ENCODE measurements around the gene GNB2. TPM values are rescaled to one million over a fixed set of nuclear protein-coding genes. Genes with fewer than 3 reads are reported as not detected.

GNB2 gene
- polyA plus RNA-seq, 1 donor from 2014 or later = 62.7 TPM

DNA sequence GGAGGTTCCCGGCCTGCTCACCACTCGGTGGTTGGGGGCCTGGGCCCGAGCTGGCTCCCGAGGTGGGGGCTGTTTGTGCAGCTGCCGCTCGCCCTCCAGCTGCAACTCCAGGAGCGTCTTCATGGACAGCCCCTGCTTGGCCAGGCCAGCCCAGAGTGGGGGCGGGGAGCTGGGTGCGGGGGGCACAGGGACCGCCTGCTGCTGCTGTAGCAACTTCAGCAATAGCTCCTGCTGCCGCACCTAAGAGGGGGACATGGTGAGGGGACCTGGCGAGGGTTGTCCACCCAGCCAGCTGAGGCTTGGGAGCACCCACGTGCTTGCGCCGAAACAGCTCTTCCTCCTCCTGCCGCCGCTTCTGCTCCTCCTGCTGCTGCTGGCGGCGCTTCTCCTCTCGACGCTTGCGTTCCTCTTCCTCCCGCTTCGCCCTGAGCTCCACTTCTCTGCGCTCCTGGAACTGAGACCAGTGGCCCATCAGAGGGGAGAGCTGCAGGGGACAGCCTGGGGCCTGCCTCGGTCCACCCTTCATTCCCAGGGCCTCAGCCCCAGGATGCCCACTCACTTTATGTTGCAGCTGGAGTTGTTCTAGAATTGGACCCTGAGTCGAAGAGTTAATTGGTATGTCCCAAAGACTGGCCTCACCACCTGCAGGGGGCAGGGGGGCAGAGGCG lies 9.6 kb downstream of the GNB2 start:
- Mint-ChIP-seq H3K27ac (no peak overlapping the region), H3K36me3 (no peaks in the 10 kb centered on the region), H3K9me3 (no peaks in the 10 kb centered on the region), H3K4me1 (peaks cover 0 to 2% (median 0%) of the 10 kb centered on the region in 3 donors), H3K4me3 (peak overlapping the region in 1 of 4 donors; percentile 52), H3K27me3 (no peaks in the 10 kb centered on the region)

DNA sequence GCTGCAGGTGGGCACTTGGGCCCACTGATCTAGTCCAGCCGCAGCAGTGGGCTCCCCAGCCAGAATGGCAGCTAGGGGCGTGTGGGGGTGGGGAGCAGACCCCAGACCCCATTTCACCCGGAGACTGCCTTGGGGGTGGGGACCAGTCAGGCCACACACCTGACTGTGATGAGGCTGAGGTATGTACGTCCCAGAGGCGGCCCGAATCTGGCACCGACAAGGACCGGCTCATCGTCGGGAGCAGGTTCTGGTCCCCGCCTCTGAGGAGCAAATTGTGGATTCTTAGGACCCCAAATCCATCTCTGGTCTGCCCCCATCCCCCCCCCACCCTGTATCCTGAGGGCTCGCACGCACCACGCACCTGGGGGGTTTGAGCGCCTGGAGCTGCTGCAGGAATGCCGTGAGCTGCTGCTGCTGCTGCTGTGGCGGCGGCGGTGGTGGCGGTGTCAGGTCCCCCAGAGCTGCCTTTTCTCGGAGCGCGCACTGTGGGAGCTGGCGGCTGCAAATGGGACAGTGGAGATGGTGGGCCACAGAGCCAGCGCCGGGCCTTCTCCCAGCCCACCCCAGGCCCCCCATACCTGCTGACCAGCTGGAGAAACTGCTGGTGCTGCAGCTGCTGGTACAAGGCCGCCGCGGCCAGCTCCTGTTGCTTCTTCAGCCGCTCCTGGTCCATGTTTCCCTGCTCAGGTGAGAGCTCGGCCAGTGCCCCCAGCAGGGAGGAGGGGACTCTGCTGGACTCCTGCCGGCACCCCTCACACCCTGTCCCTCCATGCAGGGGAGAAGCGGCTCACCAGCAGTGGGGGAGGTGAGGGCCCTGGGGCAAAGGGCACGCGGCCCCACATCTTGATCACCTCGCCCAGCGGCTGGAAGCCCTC lies 10.4 kb downstream of the GNB2 start:
- Mint-ChIP-seq H3K4me3 (no peak overlapping the region), H3K36me3 (no peaks in the 10 kb centered on the region), H3K9me3 (no peaks in the 10 kb centered on the region), H3K4me1 (no peaks in the 10 kb centered on the region), H3K27ac (no peak overlapping the region), H3K27me3 (no peaks in the 10 kb centered on the region)

DNA sequence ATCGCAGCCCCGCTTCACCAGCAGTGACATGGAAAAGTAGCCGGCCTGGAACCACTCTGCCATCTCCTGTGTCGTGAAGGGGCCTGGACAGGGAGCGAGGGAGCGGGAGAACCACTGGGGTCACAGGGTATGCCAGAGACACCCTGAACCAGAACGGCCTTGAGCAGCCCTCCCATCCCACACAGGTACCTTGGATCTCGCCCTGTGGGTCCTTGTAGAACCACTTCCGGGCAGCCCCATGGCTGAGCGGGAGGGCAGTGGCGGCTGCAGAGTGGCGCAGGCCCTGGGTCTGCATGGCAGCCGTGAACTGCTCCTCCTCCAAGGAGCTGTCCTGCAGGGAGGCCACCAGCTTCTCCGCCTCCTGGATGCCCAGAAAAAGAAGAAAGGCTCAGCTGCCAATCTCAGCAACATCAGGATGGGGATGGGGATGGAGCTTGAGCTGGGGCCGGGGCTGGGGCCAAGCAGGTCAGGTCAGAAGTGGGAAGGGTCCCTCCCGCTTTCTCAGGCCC lies 11.0 kb downstream of the GNB2 start:
- no peaks in the 10 kb centered on the region for H3K27me3 Mint-ChIP-seq
- no peaks in the 10 kb centered on the region for H3K36me3 Mint-ChIP-seq
- H3K4me1 Mint-ChIP-seq = peaks cover 0 to 1% (median 1%) of the 10 kb centered on the region in 3 donors
- no peak overlapping the region for H3K4me3 Mint-ChIP-seq
- no peak overlapping the region for H3K27ac Mint-ChIP-seq
- no peaks in the 10 kb centered on the region for H3K9me3 Mint-ChIP-seq

DNA sequence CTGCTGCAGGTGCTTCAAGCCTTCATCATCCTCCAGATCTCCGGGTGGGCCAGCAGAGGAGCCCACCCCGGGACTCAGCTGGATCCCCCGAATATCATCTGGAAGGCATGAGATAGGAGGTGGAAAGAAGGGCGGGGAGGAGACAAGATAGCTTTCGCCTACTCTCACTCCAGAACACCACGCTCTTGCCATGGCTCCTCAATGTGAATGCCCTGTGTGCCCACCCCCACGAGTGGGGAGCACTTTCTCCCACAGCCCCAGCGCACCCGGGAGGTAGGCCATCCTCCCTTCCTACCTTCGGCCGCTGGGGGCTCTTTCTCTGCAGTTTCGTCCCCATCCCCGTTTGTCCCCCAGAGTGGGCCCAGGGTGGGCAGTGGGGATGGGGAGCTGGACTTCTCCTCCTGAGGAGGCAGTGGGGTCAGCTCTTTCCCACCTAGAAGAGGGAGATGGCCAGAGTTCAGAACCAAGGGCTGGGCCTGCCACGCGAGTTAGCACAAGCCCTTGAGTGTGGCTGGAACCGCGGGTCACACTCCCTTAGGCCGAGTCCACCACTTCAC lies 11.6 kb downstream of the GNB2 start:
- peak overlapping the region in 1 of 4 donors; percentile 40 for H3K4me3 Mint-ChIP-seq
- H3K27me3 Mint-ChIP-seq = no peaks in the 10 kb centered on the region
- peak overlapping the region in 1 of 3 donors; percentile 32 for H3K27ac Mint-ChIP-seq
- no peaks in the 10 kb centered on the region for H3K36me3 Mint-ChIP-seq
- no peaks in the 10 kb centered on the region for H3K9me3 Mint-ChIP-seq
- H3K4me1 Mint-ChIP-seq = peaks cover 0 to 6% (median 1%) of the 10 kb centered on the region in 3 donors

DNA sequence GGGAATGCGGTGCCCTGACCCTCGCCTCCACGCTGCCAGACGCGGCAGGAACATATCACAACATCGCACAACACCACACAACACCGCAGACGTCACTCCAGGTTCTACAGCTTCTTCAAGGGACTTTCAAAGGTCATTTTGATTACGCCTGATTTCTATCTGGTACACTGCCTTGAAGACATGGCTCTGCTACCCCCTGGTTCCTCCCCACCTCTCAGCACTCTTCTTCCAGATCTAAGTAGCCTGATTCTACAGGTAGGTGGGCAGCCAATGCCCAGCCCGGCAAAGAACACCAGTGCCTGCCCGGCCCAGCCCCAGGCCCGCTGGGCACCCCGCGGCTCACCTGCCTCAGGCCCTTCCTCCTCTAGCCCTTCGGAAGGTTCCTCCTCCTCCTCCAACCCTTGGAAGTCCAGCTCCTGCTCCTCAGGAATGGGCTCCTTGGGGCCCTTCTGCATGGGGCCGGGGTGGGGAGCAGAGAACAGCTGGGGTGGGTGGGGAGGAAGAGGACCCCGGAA lies 12.1 kb downstream of the GNB2 start:
- Mint-ChIP-seq H3K36me3 (no peaks in the 10 kb centered on the region), H3K4me1 (peaks cover 0 to 7% (median 1%) of the 10 kb centered on the region in 3 donors), H3K27me3 (no peaks in the 10 kb centered on the region), H3K27ac (peak overlapping the region in 1 of 3 donors; percentile 32), H3K9me3 (no peaks in the 10 kb centered on the region), H3K4me3 (peak overlapping the region in 1 of 4 donors; percentile 40)

DNA sequence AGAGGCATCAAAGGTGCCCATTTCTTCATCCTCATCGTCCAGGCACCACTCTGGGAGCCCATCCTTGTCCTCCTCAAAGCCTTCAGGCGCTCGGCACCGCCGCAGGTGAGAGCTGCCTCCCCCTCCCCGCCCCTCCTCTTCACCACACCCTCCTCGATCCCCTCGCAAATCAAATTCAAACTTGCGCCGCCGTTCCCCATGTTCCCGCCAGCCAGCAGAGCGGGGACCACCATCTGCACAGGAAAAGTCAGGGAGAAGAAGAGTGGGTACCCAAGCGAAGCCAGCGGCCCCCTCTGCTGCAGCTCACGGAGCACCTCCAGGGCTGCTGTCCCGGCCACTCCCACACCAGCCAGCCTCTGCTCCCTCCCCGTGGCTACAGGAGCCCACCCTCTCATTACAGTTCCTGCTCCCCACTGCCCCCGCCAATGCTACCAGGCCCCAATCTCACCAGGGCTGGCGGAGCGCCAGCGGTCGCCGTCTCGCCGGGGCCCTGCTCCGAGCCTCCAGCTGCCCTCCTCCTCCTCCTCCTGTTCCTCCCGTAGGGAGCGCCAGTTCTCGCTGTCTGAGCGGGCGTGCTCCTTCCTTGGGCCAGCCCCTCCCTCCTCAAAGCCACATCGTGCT lies 12.8 kb downstream of the GNB2 start:
- Mint-ChIP-seq H3K27me3 (no peaks in the 10 kb centered on the region), H3K36me3 (no peaks in the 10 kb centered on the region), H3K9me3 (no peaks in the 10 kb centered on the region), H3K4me1 (peaks cover 0 to 7% (median 1%) of the 10 kb centered on the region in 3 donors), H3K4me3 (no peak overlapping the region), H3K27ac (no peak overlapping the region)

DNA sequence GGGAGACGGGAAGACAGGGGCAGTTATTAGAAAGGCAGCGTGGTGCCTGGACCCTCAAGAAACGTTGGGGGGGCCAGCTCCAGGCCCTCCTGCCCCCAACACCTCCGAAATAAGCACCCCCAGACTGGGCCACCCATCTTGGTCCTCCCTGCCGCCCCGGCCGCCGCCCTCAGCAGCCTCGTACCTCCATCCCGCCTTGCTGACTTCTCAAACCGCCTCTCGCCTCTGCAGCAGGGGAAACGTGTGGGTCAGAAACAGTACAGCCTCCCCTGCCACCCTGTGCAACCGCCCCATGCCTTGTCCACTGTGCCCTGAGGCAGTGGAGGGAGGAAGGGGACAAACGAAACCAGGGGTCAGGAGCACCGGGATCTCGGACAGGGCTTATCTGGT lies 13.3 kb downstream of the GNB2 start:
- Mint-ChIP-seq H3K4me3 (no peak overlapping the region), H3K36me3 (no peaks in the 10 kb centered on the region), H3K9me3 (no peaks in the 10 kb centered on the region), H3K4me1 (peaks cover 4 to 10% (median 5%) of the 10 kb centered on the region in 3 donors), H3K27me3 (no peaks in the 10 kb centered on the region), H3K27ac (no peak overlapping the region)

DNA sequence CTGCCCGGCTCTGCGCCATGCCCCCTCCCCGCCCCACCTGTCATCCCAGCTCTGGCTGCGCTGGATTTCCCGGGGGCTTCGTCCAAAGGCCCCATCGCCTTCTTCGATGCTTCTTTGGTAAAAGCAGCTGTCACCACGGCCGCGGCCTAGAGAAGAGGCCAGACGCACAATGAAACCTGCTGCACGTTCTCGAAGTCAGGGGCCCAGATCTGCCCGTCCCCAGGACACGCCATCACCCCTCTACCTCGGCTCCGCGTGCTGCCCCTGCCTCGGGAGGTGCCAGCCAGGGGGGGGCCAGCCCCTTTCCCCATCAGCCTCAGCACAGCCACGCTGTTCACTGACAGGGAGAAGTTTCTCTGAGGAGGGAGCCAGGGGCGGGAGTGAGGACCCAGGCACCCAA lies 13.7 kb downstream of the GNB2 start:
- no peaks in the 10 kb centered on the region for H3K27me3 Mint-ChIP-seq
- no peaks in the 10 kb centered on the region for H3K36me3 Mint-ChIP-seq
- peaks cover 8 to 13% (median 9%) of the 10 kb centered on the region in 3 donors for H3K4me1 Mint-ChIP-seq
- no peaks in the 10 kb centered on the region for H3K9me3 Mint-ChIP-seq
- H3K27ac Mint-ChIP-seq = no peak overlapping the region
- H3K4me3 Mint-ChIP-seq = no peak overlapping the region

DNA sequence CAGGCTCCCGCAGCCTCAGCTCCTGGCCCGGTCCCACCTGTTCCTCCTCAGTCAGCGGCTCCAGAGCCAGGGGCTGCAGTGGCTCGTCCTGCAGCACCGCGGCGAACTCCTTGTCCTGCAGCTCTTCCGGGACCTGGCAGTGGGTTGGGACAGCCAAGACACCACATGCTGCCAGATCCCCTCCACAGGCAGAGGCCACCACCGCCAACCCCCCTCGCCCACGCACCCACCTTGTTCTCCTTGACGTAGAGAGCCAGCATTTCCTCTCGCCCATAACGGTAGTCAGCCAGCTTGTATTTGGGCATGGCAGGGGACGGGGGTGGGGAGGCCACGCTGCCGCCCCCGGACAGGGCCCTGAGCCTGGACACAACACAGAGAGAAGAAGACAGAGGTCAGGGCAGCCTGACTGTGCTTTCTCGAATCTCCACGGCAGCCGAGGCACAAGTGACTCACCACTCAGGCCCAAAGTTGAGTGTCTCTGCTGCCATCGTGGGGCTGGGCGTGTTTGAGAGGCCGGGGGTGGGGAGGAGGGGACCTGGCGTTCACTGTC lies 14.3 kb downstream of the GNB2 start:
- H3K9me3 Mint-ChIP-seq = no peaks in the 10 kb centered on the region
- no peak overlapping the region for H3K4me3 Mint-ChIP-seq
- H3K27me3 Mint-ChIP-seq = no peaks in the 10 kb centered on the region
- H3K27ac Mint-ChIP-seq = no peak overlapping the region
- peaks cover 12 to 19% (median 15%) of the 10 kb centered on the region in 3 donors for H3K4me1 Mint-ChIP-seq
- no peaks in the 10 kb centered on the region for H3K36me3 Mint-ChIP-seq

DNA sequence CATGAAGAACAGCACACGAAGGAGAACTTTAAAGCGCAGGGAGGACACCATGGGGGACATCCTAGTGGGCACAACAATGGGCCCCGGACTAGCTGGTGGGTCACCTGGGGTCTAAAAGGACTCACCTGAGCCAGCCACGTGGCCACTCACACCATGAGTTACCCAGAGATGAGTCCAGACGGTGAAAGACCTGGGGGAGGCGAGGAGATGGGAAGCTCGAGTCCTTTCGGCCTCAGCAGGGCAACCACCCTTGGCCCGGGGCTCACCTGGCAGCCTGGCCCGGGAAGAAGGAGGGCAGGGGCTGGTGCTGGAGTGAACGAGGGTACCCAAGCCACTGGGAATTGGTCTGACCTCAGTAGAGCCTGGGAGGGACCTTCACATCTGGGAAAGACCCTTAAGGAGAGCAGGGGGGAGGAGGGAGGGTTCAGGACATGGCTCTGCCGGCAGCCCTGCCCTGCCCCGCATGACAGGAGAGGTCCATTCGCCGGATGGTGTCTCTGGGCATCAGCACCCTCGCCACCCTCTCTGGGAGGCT lies 14.9 kb downstream of the GNB2 start:
- Mint-ChIP-seq H3K9me3 (no peaks in the 10 kb centered on the region), H3K4me3 (peak overlapping the region in 2 of 4 donors; percentile 53 to 77), H3K4me1 (peaks cover 17 to 23% (median 18%) of the 10 kb centered on the region in 3 donors), H3K27ac (no peak overlapping the region), H3K36me3 (no peaks in the 10 kb centered on the region), H3K27me3 (no peaks in the 10 kb centered on the region)

DNA sequence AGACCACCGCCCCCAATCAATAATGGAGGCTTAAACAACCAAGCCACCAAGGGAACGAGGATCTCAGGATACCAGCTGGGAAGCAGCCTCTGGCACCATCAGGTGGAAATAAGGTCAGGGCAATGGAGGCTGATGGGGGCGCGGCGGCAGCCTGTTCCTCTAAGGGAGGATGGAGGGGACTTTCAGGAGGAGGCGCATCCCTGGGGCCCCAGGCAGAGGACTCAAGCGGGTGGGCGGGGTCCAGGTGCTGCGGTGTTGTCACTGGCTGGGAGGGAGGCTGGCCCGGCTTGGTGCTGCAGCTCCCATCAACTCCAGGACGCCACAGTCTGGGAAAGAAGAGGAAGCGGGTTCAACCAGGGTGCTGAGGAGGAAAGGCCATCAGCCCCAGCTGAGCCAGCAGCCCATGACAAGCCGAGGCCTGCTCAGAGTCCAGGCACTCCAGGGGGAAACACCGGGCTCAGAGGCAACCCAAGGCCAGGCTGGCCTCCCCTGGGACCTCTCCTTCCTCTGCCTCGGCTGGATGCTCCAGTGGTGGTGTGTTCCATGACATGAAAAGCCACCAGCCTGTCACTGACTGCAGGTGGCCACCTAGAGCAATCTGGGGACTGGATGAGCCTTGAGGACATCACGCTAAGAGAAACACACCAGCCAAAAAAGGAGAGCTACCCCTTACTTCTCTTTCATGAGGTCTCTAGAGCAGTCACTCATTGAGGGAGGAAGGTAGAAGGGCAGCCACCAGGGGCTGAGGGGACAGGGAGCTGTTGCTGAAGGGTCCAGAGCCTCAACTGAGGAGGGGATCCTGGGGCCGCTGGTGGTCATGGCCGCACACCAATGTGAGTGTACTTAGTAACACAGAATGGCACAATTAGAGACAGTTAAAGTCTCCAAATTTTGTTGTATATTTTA lies 15.9 kb downstream of the GNB2 start:
- peak overlapping the region in 2 of 3 donors; percentile 59 to 78 for H3K27ac Mint-ChIP-seq
- H3K4me1 Mint-ChIP-seq = peaks cover 17 to 23% (median 18%) of the 10 kb centered on the region in 3 donors
- no peaks in the 10 kb centered on the region for H3K27me3 Mint-ChIP-seq
- H3K4me3 Mint-ChIP-seq = peak overlapping the region in 3 of 4 donors; percentile 38 to 53 (median 47)
- H3K9me3 Mint-ChIP-seq = no peaks in the 10 kb centered on the region
- no peaks in the 10 kb centered on the region for H3K36me3 Mint-ChIP-seq

DNA sequence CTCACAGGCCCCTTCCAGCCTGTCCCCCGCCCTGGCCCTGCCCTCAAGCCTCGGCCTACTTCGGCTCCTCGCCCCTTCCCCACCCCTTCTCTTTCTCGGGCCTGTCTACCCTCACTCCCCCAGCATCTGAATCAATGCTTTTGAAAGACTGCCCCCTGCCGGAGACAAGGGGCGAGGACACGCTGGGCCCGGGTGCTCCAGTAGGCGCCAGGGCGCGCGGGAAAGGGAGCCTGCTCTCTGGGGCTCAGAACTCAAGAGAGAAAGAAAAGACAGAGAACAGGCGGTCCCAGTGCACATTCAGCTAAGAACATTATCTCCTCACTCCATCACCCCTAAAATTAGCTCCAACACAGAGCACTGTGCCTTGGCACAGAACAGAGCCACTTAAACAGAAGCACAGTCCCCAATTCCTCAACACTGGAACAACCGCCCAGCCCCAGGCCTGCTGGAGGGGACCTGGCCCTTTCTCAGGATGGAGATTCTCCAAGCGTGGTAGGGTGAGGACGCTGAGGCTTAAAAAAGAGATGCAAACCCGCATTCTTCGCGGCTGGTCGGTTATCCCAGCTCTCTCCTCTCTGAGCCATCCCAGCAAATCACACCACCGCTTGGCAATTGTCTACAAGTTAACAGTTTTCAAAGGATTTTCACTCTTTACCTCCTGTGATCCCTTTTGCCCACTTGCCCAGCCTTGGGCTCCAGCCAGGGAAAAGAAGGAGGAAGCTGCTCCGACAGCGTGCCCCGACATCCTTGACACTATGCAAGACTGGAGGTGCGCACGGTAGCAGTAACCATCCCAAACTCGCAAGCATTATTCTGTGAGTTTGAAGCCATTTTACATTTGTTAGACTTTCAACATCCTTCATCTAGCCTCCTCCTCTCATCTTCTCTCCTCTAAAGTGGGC lies 18.4 kb downstream of the GNB2 start:
- Mint-ChIP-seq H3K27me3 (no peaks in the 10 kb centered on the region), H3K4me1 (peaks cover 24 to 30% (median 29%) of the 10 kb centered on the region in 3 donors)

More for the DNA sequence above, 18.4 kb downstream of the GNB2 start:
- Mint-ChIP-seq H3K27ac (peak overlapping the region; percentile 80 to 96 (median 93)), H3K36me3 (no peaks in the 10 kb centered on the region), H3K9me3 (no peaks in the 10 kb centered on the region), H3K4me3 (peak overlapping the region; percentile 89 to 97 (median 95))

Data from IgD-negative memory B cell (primary cell).